Stimulated activated CD8-positive, alpha-beta memory T cell treated with anti-CD3 and anti-CD28 coated beads, Interleukin-12 subunit alpha, Interleukin-12 subunit beta, amount 100 ng/mL, for 4 hours (primary cell): ENCODE data around the gene ADCY2.
"Not testable (repeated sequence)": the region's sequence is repeated elsewhere in the genome, so short reads cannot be mapped to it uniquely, and the experiment has no call there.

Experiments
- DNase-seq: peaks from one replicate; pipeline ENCODE4 v3.0.0-alpha.2; 2020; ENCODE audit warnings: low read depth

Gene ADCY2

DNA sequence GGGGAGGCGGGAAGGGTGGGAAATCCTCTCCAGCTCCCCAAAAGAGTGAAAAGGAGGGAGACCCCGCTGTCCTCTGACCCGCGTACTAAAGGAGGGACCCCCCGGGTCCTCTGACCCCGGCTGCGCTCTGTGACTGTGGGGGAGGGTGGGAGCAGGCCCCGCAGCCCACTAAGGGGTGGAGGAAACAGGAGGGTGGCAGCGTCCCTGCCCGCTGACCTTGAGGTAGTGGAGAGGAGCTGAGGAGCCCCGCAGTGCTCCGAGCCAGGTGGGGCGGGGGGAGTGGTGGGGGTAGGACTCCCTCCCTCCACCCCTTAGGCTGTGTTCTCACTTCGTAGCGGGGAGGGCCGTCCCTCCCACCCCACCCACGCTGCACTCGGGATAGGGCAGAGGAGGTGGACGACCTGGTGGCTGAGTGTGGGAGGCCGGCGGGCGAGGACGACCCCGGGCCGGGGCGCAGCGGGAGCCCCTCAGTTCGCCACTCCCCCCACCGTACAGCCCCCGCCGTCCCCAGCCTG lies 449 bp upstream of the ADCY2 start:
- no peak for DNase-seq

DNA sequence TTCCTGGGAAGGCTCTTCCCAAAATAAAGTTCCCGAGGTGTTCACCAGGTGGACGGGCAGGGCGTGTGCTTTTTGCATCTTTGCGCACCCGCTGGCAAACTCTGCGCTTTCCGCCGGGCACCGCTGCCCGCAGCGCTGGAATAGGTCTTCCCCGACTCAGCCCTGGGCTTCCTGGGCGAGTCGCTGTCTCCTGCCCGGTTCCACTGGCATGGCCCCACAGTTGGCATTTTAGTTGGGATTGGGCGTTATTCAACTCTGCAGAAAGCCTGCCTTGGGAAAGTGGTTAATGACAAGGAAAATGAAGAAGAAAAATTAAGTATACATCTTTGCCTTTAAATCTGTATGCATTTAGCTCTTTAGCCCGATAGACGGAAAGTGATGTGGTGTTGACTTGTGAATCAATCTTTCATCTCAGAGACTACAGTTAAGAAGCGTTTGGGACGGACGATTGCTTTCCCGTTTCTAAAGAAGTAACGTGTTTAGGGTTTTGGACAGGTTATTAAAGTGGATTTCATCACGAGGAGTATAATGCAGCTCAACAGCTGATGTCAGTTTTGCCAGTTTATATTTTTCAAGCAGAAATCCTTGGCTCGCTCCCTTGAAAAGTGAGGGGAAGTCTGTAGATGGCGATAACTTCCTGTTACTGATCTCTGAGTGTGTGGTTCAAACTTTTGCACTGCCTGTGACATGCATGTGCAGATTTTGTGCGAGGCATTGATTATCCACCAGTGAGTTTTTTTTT lies 946 bp downstream of the ADCY2 start:
- no peak for DNase-seq

DNA sequence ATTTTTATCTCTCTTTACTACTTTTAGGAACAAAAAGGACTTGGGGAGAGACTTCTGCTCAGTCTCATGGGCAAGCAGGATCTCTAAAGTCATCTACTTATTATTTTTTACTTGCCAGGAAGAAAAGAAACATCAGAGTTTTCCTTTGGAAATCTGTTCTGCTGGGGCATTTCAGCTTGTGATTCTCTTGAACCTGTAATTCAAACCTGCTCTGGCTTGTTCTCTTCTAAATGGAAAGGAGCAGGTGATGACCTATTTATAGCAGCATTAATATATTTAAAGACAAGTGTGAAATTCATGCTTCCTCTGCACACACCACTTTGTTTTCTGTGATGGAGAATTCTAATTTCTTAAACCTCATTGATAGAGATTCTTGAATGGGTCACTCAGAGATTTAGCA lies 2.0 kb downstream of the ADCY2 start:
- no peak for DNase-seq

DNA sequence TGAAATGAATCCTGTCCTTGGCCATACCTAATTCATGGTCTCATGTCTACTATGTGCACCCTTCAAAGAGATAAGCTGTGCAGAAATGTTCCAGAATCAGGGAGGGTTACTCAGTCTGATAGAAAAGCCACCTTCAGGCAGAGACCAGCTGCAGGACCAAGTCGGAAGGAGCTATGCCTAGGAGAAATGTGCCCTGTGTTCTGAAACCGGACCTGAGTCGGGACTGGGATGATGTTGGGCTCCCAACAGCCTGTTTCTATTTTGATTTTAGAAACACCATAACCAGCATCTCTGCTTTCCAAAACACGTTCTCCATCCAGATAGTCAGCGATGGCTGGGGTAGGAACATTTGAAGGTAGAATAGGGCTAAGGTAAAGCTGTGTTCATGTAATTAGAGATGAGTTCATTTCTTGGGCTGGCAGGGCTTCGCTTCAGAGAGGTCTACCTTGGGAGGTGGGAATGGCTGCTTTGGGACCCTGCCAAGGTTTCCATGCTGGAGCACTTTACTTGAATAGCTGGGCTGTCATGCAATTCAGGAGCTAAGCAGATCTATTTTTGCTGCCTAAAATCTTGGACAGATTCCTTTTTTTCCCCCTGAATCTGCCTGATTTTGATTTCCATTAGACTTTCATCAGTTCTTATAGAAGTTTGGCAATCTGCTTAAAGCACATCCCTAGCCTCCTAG lies 2.8 kb downstream of the ADCY2 start:
- DNase-seq = no peak

DNA sequence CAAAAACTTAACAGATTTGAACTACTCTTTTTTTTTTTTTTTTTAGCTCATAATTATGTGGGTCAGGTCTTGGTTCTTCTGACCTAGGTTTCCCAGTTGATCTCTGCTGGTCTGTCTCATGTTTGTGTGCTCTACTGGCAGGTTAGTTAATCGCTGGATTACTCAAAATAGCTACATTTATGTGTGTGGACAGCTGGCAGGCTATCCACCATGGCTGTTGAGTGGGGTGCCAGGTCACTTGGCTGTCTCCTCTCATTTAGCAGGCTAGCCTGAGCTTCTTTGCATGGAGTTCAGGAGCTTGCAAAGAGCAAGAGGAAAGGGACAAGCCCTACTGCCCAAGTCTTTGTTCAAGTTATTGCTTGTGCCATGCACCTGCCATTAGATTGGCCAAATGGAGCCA lies 9.3 kb downstream of the ADCY2 start:
- no peak for DNase-seq

DNA sequence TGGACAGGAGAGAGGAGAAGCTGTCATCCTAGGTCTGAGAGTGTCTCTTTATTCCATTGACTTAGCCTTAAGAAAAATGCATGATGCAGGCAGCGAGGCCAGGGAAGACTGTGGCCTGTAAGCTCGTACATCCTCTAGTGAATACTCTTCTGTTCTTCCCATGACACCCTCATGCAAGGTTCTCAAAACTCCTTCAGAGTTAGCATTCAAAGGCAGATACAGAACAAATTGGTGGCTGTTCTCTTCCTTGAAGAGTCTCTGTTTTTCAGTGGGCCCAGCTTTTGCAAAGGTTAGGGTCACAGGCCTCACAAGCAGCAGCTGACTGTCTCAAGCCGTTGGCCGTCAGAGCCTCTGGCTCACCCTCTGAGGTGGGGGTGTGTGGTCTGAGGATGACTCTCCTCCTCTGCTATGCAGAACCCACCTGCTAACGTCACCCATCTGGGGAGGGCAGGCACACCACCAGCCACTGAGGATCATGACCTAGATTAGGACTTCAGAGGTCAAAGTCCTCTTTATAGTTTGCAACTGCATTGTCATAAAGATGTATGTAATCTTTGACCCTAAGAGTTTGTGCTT lies 15.1 kb downstream of the ADCY2 start:
- DNase-seq = no peak

DNA sequence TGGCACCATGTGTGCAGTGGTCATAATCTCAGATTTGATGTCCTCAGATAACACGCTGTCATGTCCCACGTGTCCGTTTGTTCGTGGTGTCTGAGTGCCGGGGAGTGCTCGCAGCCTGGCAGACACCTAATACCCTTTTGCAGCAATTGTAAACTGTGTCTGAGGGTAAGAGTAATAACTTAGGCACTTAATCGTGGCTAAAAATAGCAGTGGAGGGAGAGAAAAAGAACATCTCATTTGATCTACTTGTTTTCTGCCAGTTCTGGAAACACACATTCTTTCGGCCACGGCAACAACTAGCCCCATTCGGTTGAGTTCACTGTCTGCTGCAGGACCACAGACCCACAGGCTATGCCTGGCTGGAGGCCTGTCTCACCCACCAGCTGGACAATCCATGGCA lies 16.5 kb downstream of the ADCY2 start:
- no peak for DNase-seq

DNA sequence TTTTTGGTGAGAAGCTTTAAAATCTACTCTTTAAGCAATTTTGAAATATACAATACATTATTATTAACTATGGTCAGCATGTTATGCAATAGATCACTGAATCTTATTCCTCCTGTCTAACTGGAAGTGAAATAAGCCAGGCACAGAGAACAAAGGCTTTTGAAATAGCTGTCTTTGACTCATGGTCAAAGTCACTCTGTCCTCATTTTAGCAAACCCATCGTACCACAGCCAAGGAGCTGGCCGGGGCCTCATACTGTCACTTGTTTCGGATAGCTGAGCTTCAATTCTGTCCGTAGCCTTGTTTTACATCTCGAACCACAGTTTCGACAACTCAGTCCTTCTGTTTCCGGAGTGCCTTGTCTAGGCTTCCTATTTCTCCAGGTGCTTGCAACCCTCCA lies 19.2 kb downstream of the ADCY2 start:
- DNase-seq = no peak

DNA sequence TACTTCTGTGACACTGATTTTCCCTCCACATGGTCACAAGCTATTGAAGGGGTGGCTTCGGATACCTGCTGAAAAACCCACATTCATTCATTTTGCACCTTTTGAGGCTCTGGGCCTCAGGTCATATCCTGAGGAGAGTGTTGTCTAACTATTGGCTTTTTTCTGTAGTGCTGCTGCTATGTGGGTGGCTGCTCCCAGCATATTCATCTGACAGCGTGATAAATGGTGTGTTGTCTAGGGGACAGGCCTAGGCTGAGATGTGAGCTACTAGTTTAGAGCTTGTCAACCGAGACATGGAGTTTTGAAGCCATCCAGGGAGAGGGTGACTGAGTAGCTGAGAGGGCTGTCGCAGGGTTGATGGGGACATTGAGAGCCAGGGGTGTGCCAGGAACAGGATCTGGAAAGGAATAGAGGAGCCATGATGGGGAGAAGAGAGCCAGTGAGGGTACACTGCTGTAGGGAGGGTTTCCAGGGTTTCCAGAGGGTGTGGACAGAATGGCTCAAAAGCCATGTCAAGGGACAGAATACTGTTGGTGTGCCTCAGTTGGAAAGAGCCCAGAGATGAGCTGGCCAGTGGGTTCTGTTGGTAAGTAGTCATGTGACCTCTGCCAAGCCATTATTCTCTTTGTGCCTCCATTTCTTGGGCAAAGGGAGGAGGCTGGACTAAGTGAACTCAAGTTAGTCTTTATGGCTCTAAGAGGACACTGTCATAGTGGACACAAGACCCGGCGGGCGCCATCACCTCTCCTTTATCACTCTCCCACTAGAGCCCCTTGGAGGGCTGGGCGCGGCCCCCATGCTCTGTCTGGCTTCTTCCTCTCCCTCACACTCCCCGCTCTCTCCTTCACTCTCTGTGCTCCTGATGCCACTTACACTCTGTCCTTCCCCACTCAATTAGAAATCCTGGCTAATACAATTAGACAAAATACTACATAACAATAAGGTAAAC lies 19.9 kb downstream of the ADCY2 start:
- DNase-seq = no peak

DNA sequence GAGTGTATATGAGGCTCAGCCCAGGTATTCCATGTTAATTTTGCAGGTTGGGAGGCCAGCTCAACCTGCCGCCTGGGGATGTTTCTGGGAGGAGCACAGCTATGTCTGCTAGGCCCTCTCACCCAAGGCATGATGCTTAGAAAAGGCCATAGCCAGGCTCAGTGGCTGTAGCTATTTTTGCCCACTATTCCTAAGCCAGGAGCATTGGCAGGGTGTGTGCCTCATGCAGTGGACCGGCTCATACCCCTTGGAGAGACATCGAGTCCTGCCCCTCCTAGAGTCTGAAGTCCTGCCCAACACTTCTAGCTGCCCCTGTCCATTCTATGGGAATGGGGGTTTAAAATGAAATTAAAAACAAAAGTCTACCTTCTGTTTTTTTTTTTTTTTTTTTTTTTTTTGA lies 22.3 kb downstream of the ADCY2 start:
- DNase-seq = no peak

DNA sequence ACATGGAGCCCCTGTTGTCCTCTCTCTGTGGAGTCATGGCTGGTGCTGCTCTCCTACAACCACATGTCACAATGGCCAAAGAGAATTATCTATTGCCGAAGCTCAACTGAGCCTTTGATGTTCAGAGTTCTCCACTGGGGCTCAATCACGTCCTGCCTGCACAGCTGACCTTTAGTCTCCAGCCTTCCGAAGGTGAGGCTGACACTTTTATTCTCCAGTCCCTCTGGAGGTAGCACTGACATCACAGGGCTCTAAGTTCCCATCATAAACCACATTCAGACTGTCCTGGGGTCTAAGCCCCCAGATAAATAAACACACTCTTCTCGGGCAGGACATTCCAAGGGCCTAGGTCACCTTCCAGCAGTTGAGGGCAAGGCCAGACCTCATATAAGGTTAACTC lies 23.4 kb downstream of the ADCY2 start:
- DNase-seq = no peak

DNA sequence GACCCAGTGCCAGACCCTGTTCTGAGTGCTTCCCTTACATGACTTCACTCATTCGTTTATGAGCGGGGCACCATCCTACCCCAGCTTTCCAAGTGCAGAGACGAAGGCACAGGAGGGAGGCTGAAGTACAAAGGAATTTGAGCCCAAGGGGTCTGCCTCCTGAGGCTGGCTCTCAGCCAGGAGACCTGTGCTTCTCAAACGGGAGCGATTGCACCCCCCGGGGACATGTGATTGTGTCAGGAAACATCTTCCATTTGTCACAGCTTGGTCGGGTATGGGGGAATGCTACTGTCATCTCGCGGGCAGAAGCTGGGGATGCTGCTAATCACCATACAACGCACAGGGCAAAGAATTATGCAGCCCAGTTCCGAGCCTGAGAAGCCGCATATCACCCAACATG lies 23.9 kb downstream of the ADCY2 start:
- no peak for DNase-seq

DNA sequence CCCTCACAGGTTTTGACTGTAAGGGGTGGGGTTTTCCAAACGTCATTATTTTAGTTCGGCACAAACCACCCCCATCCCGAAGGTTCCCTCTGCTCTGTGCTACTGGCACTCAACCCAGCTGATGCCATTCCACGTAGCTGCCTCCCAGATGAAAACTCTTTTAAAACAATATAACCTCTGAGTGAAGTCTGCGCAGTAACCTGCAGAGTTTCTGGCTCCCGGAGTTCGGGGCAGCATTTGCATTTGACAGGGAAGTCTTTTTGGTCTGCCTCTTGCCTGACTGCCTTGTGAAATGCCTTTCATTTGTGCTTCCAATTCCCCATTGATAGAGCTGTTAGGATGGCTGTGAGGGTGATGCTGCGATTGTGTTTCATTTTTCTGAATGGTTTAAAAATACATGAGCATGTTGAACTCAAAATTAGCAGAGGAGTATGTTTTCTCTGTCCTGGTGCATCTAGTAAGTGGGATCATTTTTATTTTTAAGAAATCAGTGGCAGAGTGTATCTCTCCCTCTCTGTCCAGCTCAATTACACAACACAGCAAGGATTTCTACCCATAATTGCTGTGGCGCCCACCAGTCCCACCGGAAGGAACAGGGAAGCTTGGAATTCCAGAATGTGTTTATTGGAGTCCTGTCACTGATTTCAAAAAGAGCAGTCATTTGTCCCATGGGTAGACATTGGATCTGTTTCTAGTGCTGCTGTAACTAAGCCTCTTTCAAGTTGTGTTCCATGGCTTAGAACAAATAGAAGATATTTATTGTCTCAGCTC lies 24.8 kb downstream of the ADCY2 start:
- no peak for DNase-seq

DNA sequence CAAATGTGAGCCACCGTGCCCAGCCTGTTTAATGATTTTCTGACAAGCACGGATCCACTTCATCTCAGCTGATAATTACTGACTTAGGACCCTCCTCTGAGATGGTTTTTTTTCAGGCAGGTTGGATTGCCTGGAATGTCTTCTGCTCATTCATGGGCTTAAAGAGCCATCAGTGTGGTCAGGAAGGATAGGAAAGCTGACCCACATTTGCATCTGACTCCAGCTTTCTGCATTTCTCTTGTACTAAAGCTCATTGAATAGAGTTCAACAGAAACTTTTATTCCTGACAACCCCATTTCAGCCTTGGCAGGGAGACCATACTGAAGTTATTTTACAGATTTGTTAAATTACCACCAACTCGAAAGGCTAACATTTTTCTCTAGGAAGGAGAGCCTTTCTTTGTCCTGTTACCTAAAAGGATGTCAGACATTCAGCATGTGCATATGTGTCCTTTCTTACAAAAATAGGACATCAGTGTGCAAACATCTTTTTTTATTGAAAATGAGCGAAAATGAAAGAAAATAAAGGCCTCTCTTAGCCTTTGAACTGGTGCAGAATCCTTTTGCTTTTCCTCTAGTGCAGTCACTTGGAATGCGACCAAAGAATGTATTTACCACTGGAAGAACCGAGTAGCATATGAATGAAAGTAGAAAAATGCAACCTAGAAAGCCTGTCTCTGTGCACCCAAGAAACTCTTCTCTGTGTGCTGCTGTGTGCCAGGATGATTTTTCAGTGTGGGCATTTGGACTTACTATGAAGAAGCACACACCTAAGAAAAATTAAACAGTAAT lies 26.6 kb downstream of the ADCY2 start:
- no peak for DNase-seq

DNA sequence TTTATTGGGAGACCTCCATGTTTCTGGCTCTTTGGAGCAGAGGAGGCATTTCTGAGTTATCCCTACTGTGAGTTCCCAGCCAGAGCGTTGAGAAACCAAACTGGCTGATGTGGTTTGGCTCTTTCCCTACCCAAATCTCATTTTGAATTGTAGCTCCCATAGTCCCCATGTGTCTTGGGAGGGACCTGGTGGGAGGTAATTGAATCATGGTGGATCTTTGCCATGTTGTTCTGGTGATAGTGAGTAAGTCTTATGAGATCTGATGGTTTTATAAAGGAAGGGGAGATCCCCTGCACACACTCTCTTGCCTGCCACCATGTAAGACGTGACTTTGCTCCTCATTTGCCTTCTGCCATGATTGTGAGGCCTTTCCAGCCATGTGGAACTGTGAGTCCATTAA lies 27.3 kb downstream of the ADCY2 start:
- not testable (repeated sequence) for DNase-seq

DNA sequence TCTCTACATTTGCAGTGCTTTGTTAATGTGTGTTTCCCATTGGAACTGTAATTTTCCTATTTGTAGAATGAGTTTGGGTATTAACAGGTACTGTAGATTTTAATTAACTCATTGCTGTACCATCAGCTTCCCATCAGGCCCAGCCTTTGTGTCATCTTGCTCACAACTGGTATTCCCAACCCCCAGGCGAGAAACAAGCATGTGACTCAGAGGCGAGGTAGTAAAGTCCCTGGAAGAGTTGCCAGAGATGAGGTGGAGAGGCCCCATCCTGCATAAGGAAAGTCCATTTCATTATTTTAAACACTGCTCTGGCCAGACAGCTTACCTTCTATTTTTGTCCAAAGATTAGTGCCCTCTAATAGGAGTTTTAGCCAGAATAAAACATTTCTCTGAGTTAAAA lies 29.9 kb downstream of the ADCY2 start:
- no peak for DNase-seq

DNA sequence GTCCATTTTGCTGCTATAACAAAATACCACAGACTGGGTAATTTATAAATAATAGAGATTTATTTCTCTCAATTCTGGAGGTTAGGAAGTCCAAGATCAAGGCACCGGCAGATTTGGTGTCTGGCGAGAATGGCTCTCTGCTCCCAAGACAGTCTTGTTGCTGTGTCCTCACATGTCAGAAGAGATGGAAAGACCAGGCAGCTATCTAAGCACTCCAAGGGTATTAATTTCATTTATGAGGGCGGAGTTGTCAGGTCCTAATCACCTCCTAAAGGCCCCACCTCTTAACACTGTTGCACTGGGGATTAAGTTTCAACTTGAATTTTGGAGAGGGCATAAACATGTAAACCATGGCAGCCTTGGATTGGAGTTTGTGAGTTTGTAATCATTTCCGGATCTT lies 30.3 kb downstream of the ADCY2 start:
- no peak for DNase-seq

DNA sequence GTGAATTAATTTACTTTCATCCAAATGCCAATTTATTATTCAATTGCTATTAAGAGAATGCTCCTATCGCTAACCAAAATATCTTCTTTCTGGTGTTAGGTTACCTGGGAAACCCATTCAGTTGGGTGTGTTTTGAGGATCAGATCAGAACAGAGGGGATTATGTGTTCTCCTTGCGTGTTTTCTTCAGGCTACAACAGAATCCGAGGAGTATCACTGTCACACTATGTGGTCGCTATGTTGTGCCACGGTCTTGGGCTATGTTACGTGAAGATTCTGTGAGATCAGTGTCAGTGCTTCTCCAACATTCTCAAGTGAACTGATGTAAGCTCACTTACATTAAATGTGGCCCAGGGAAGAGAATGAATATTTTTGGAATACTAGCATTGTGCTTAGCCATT lies 39.0 kb downstream of the ADCY2 start:
- DNase-seq = no peak

DNA sequence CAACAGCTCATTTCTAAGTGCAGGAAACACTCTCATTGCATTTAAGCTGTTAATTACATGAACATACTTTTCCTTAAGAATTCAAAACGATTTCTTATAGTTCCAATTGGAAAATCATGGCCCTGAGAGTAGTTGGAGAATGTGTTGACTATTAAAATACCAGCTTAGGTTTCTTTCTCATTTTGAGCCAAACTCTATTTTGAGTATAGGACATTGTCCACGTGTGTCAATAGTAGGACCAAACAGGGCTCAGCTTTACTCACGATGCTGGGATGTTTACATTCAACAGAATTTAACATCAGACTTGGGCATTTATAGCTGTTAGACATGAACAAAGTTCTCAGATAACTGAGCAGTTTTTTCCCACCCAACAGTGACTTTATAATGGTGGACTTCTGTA lies 39.6 kb downstream of the ADCY2 start:
- no peak for DNase-seq

DNA sequence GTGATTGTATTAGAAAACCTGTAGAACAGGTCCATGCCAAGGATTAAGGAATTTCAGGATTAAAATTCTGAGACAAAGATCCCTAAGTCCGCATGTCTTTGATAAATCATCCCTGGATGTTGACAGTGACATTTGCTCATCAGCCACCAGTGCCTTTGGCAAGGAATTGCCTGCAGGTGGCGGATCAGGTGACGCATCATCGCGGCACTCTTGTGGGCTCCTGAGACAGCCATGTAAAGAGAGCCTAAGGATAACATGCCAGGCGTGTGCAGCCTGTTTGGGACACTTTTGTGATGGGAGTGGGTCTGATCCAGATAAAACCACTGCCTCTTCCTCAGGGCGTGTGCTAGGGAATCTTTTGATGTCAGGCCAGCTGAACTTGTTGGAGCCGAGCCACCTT lies 40.6 kb downstream of the ADCY2 start:
- no peak for DNase-seq

DNA sequence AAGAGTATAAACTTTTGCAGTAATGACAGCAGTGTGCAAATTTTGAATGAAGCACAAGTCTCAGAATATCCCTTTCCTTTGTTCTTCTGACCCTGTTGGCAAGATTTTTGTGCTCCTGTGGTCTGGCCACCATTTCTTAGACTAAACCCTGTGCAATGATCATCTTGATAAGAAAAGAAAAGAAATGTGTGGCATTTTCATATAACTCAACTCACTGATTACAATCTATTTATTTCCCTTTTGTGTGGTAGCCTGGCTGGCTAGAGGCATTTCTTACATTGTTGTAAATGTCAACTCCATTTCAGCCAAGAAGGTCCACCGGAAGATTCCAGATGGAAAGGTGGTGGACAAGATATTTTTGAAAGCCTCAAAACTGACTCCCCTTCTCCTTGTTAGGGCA lies 41.9 kb downstream of the ADCY2 start:
- DNase-seq = no peak
